COR-L47 (cell line): ENCODE data around the gene ACAT2.
"Not testable (repeated sequence)": the region's sequence is repeated elsewhere in the genome, so short reads cannot be mapped to it uniquely, and the experiment has no call there.

Experiments used
- DNase-seq: peaks from one replicate; lab custom pipeline; 2025; lab: John Stamatoyannopoulos, UW

Gene ACAT2

DNA sequence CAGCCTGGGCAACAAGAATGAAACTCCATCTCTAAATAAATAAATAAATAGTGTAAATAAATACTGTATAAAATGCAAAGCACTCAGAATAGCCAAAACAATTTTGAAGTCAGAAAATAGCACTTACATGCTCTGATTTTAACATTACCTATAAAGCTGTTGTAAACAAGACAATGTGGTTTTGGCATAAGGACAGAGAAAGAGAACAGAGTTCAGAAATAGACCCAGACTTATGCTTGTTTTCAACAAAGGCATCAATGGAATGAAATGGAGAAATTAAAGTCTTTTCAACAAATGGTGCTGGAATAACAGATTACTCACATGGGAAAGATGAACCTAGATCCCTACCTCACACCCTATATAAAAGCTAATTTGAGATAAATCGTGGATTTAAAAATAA is 10.4 kb downstream of the ACAT2 start:
- DNase-seq, result no peak

DNA sequence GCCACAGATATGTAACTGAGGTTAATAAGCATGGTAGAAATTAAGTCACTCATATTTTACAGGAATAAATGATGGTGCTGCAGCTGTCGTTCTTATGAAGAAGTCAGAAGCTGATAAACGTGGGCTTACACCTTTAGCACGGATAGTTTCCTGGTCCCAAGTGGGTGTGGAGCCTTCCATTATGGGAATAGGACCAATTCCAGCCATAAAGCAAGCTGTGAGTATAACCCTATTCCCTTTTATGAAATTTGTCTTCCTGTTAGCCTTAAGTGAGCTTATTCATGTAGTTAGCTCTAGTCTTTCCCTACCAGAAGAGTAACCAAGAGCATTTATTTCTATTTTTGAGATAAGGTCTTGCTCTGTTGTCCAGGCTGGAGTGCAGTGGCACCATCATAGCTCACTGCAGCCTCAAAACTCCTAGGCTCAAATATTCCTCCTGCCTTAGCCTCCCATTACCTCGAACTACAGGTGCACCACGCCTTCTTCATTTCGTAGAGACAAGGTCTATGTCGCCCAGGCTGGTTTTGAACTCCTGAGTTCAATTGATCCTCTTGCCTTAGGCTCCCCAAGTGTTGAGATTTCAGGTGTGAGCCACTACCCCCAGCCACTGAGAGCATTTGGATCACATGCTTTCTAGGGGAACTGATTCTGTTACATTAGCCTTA is 15.5 kb downstream of the ACAT2 start:
- DNase-seq, result no peak

GRCh38 chr6:159778131-159778530 is 16.3 kb downstream of the ACAT2 start:
- no peak for DNase-seq

GRCh38 chr6:159778542-159779103 is 16.8 kb downstream of the ACAT2 start:
- DNase-seq, result no peak

DNA sequence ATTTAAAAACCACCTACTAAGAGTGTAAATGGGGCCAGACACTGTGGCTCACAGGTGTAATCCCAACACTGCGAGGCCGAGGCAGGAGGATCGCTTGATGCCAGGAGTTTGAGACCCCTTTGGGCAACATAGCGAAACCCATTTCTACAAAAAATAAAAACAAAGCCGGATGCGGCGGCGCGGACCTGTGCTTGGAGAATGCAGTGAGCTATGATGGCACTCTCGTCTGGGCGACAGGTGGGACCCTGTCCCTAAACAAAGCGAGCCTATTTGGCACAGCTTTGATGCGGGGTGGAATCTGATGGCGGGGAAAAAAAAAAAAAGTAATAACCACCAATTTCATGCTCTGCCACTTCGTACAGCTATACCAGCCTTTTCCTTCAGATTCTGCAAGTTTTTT is 26.4 kb downstream of the ACAT2 start:
- DNase-seq, result no peak

DNA sequence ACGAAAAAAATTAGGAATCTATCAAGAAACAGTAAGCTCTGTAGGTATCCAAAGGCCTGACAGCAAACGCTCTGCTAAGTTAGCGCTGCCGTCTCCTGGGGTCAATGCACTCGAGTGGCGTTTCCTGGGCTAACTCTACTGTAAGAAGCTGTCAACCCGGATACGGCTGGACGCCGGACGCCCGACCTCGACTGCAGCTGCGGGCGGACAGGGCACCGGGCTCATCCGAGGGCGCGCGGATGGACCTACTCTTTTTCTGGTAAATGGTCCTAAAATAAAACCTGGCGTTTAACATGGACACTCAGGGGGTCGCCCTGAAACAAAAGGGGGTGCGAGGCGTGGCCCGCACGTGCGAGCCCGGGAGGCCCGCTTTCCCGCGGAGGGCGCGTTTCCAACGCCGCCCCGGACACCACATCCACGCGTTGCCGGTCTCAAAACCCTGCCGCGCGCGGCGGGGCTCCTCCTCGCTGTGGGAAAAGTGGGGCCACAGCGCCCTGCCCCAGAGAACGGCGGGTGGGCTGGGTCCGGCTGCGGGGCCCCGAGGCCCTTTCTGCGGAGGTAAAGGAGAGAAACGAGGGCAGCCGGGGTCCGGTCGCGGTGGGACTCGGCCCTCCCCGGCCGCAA is 27.0 kb downstream of the ACAT2 start:
- no peak for DNase-seq

GRCh38 chr6:159789377-159790148 is 27.7 kb downstream of the ACAT2 start, which contains the start of gene TCP1:
TCP1 (minus strand) TSS chr6:159789602; CDS start chr6:159789468, 134 bp downstream.
- peak; percentile 96 for DNase-seq

- peak; percentile 60 for DNase-seq
Observed at GRCh38 chr6:159790149-159790955, 28.5 kb downstream of the ACAT2 start, which contains the start of gene MRPL18. MRPL18 (plus strand) TSS chr6:159790467; CDS start chr6:159790588, 121 bp downstream.

DNA sequence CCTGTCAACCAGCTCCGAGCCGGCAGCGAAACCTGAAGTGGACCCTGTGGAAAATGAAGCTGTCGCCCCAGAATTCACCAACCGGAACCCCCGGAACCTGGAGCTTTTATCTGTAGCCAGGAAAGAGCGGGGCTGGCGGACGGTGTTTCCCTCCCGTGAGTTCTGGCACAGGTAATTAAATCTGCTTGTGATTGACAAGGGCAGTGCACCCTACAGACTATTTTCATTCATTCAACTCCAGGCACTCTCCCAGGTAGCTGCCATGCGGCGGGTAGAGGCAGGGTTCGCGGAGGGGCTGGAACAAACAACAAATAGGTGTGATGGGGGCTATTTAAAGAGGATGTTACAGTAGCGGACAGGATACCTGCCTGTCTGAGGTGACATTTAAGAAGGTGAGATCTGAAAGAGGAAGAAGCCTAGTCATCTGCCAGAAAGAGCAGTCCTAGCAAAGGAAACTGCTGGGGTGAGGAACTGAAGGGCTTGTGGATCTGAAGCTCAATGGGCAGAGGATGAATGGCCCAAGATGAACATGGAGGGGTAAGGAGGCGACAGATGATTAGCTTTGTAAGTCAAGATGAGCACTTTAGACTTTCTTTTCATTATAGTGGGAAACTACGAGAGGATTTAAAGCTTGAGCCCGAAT is 29.2 kb downstream of the ACAT2 start:
- no peak for DNase-seq

DNA sequence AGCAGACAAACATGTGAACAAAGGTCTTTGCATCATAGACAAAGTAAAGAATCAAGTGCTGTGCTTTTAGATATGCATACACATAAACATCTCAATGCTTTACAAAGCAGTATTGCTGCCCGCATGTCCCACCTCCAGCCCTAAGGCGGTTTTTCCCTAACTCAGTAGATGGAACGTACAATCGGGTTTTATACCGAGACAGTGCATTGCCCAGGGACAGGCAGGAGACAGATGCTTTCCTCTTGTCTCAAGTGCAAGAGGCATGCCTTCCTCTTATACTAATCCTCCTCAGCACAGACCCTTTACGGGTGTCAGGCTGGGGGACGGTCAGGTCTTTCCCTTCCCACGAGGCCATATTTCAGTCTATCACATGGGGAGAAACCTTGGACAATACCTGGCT is 33.1 kb downstream of the ACAT2 start:
- DNase-seq, result not testable (repeated sequence)

GRCh38 chr6:159797554-159797953 is 35.7 kb downstream of the ACAT2 start:
- DNase-seq, result no peak

- DNase-seq, result no peak
Observed at GRCh38 chr6:159800141-159800865, 38.5 kb downstream of the ACAT2 start, which contains the start of gene PNLDC1. PNLDC1 (plus strand) TSS chr6:159800276; CDS start chr6:159800308, 32 bp downstream.

GRCh38 chr6:159801935-159802334 is 40.1 kb downstream of the ACAT2 start:
- DNase-seq, result no peak

GRCh38 chr6:159804504-159804903 is 42.7 kb downstream of the ACAT2 start:
- no peak for DNase-seq

DNA sequence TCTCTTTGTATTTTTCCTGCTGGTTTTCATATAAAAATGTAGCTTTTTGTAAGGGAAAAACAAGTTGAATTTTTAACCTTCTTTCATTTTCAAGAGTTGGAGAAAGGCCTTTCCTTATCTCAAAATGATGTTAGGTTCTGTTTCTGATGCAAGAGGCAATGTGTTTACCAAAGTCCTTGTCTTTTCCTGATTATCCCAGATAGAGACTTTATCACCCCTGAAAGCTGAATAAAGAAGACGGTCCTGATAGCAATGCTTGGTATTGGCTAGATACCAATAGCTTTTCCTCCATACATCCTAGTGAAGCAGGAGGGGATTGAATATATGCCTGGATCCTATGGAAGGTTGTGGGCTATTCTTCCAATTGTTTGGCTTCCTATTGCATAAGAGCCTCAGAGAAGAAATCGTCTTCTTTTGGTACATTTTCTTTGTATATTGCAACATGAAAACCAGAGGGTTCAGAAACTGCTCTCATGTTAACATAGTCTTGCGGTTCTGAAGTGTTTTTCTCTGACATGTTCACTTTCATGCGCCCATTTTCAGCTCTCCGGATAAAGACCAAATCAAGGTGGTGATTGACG is 43.7 kb downstream of the ACAT2 start:
- DNase-seq, result no peak

DNA sequence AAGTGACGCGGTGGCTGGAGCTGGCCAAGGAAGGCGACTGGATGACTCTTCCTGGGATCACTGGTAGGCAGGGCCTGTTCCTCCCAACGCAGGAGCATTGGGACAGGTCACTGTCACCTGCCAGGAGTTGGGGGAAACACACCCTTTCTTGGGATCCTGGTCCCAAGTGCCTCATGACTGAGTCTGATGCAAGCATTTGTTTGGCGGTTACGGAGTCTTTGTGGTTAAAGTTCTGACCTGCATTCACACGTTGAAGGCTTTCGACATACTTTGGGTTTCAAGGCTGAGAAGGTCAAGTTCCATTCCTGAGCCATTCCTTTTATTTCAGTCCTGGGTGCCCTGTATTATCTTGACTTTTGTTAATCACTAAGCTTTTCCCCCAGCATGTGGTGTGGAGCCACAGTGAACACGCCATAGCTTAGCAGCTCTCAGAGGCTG is 44.2 kb downstream of the ACAT2 start:
- DNase-seq, result no peak

DNA sequence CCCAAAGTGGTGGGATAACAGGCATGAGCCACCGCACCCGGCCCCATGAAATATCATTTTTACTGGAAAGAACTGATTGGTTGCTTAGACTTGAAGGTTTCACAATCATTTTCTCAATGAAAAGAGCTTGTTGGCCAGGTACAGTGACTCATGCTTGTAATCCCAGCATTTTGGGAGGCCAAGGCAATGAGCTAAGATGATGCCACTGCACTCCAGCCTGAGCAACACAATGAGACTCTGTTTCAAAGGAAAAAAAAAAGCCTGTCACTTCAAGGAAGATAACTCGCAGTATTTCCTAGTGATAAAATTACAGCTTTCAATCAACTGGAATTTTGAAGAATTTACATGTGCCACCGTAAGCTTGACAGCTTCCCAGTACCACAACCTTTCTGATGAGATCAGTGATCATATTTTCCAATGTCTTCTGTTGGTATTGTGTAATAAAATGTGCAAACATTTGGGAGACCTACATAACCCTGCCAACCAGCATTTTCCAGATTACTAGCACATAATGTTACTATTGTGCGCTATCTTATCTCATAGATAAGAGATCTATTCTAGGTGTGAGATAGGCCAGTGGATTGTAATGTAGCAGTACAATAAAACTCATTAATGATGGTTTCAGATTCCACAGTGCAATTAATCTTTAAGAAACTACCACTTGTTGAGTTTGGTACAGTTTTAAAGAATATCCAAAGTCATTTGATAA is 45.5 kb downstream of the ACAT2 start:
- no peak for DNase-seq

GRCh38 chr6:159808647-159809046 is 46.8 kb downstream of the ACAT2 start:
- DNase-seq, result no peak

DNA sequence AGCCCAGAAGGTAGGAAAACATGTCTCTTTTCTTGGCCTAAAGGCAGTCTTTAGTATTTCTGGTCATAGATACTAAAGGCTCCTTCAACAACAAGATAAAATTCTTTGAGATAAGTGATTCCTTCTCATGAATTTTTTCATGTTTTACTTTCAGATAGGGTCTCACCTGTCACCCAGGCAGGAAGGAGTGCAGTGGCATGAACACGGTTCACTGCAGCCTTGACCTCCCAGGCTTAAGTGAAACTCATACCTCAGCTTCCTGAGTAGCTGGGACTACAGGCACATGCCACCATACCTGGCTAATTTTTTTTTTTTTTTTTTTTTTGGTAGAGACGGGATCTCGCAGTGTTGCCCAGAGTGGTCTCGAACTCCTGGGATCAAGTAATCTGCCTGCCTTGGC is 47.3 kb downstream of the ACAT2 start:
- DNase-seq, result no peak
